Colonic mucosa (tissue), 4 donors: ENCODE data around the gene CMYA5. TPM values are rescaled to one million over a fixed set of nuclear protein-coding genes. Genes with fewer than 3 reads are reported as not detected.
"Not testable (repeated sequence)": the region's sequence is repeated elsewhere in the genome, so short reads cannot be mapped to it uniquely, and the experiment has no call there.

Source experiments
- DNase-seq: peaks from one replicate; pipeline ENCODE4 v3.0.0-alpha.2; 2020
- H3K27ac ChIP-seq: fragments of 200-600 bp; one replicate; pipeline ENCODE4 v1.8.0; 2021
- H3K27me3 ChIP-seq: fragments of 200-600 bp; one replicate; pipeline ENCODE4 v1.8.0; 2021
- H3K36me3 ChIP-seq: fragments of 200-600 bp; one replicate; pipeline ENCODE4 v1.8.0; 2021
- H3K4me1 ChIP-seq: fragments of 200-600 bp; one replicate; pipeline ENCODE4 v1.8.0; 2021; ENCODE audit warnings: mild to moderate bottlenecking
- H3K4me3 ChIP-seq: fragments of 200-600 bp; one replicate; pipeline ENCODE4 v1.8.0; 2021
- H3K9ac ChIP-seq, 2 donors: one replicate each; pipeline ENCODE4 v1.7.0; 2013; ENCODE audit warnings: control low read depth in 2 of 2, low read depth in 2 of 2, low read length in 2 of 2
- H3K9me3 ChIP-seq: fragments of 200-600 bp; one replicate; pipeline ENCODE4 v1.8.0; 2021
- intact Hi-C: fragments of 100-400 bp; cut with DNase I; formaldehyde crosslinking; loops from one replicate; pipeline ENCODE4 v1.14.1; 2022
- total RNA-seq, 2 donors: library from RNA; stranded (reverse); fragmentation: NEBNext Ultra II Directional in 1 of 2; extraction: Animal tissue kit (Norgen Biotek cat#: 25700) in 1 of 2; gene quantifications; one replicate each; pipeline ENCODE4 v1.2.1, GENCODE V29; 2021
- TF ChIP-seq, protein P1 (sequence below): fragments of 200-600 bp; IDR thresholded peaks from one replicate; pipeline ENCODE4 v1.8.0; 2022; ENCODE audit warnings: antibody characterized with exemption, mild to moderate bottlenecking
- donor health status: healthy.
- donor health status: DM: no; HTN: no; CAD: no.
- donor health status: DM: no; HTN: no; CAD: no.

The CMYA5 gene
- total RNA-seq, 2 donors from 2014 or later, result 0.30 to 0.66 TPM

- intact Hi-C loops, result no loop called here
- DNase-seq, result no peak
- no peak overlapping the region for H3K27ac ChIP-seq
- TF ChIP-seq, protein P1, sequence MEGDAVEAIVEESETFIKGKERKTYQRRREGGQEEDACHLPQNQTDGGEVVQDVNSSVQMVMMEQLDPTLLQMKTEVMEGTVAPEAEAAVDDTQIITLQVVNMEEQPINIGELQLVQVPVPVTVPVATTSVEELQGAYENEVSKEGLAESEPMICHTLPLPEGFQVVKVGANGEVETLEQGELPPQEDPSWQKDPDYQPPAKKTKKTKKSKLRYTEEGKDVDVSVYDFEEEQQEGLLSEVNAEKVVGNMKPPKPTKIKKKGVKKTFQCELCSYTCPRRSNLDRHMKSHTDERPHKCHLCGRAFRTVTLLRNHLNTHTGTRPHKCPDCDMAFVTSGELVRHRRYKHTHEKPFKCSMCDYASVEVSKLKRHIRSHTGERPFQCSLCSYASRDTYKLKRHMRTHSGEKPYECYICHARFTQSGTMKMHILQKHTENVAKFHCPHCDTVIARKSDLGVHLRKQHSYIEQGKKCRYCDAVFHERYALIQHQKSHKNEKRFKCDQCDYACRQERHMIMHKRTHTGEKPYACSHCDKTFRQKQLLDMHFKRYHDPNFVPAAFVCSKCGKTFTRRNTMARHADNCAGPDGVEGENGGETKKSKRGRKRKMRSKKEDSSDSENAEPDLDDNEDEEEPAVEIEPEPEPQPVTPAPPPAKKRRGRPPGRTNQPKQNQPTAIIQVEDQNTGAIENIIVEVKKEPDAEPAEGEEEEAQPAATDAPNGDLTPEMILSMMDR, result no peak
- H3K4me1 ChIP-seq, result no peaks in the 10 kb centered on the region
- H3K9ac ChIP-seq, result no peak overlapping the region
- H3K27me3 ChIP-seq, result no peaks in the 10 kb centered on the region
- no peaks in the 10 kb centered on the region for H3K36me3 ChIP-seq
- H3K9me3 ChIP-seq, result no peaks in the 10 kb centered on the region
- H3K4me3 ChIP-seq, result no peak overlapping the region
These were observed 84.7 kb downstream of the CMYA5 start for GRCh38 chr5:79774171-79774854.

- H3K4me3 ChIP-seq, result no peak overlapping the region
- intact Hi-C loops, result no loop called here
- TF ChIP-seq, protein P1, result no peak
- no peak overlapping the region for H3K9ac ChIP-seq
- H3K27me3 ChIP-seq, result no peaks in the 10 kb centered on the region
- no peaks in the 10 kb centered on the region for H3K36me3 ChIP-seq
- H3K9me3 ChIP-seq, result no peaks in the 10 kb centered on the region
- H3K27ac ChIP-seq, result no peak overlapping the region
- H3K4me1 ChIP-seq, result no peaks in the 10 kb centered on the region
- no peak for DNase-seq
These were observed 85.2 kb downstream of the CMYA5 start for GRCh38 chr5:79774855-79775237.

GRCh38 chr5:79784741-79785140 lies 95.1 kb downstream of the CMYA5 start:
- H3K4me3 ChIP-seq, intact Hi-C loops, H3K9ac ChIP-seq, H3K4me1 ChIP-seq, H3K27me3 ChIP-seq, H3K36me3 ChIP-seq, H3K27ac ChIP-seq, DNase-seq, H3K9me3 ChIP-seq: not testable (repeated sequence)

DNA sequence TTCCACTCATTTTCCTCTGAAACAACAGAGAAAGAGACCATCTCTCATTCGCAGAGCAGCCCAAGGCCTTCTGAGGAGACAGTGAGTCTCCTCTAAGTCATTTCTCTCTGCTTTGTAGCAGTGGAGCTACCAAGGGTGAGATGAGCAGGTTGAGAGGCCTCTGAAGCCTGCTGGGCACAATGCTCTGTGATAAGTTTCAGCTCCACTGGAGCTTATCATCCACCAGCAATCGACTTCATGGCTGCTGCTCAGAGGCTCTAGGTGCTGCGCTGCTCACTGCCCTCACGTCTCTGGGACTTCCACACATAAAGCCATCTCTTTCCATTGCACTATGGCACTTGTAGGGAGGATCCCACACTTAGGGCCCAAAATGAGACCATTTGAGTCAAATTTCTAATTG lies 96.3 kb downstream of the CMYA5 start:
- Histone ChIP-seq H3K27me3 (no peaks in the 10 kb centered on the region), H3K9me3 (no peaks in the 10 kb centered on the region), H3K27ac (no peak overlapping the region), H3K36me3 (no peaks in the 10 kb centered on the region), H3K4me1 (no peaks in the 10 kb centered on the region), H3K4me3 (no peak overlapping the region), H3K9ac (no peak overlapping the region)
- intact Hi-C loops, result no loop called here
- TF ChIP-seq, protein P1, result no peak
- DNase-seq, result no peak

DNA sequence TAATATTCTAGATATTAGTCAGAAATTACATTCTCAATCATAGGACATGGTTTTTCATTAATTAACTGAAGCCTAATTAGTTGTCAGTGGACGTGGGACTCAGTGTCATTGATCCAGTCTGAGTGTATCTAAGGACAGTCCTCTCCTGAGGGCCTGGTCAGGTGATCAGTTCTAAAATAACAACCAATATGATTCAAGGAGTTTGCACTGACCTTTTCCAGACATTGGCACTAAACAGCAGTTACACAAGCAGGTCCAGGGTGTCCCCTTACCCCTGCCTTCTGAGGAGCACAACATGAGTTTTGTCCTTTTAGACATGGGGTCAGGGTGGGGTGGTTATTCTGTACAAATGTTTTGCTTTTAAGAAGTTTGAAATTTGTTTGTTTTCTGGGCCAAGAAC lies 97.8 kb downstream of the CMYA5 start:
- H3K9me3 ChIP-seq, result no peaks in the 10 kb centered on the region
- H3K27ac ChIP-seq, result no peak overlapping the region
- no peaks in the 10 kb centered on the region for H3K4me1 ChIP-seq
- TF ChIP-seq, protein P1, result no peak
- intact Hi-C loops, result no loop called here
- H3K4me3 ChIP-seq, result no peak overlapping the region
- no peaks in the 10 kb centered on the region for H3K36me3 ChIP-seq
- DNase-seq, result no peak
- no peak overlapping the region for H3K9ac ChIP-seq
- no peaks in the 10 kb centered on the region for H3K27me3 ChIP-seq

- intact Hi-C loops, result no loop called here
- Histone ChIP-seq H3K36me3 (no peaks in the 10 kb centered on the region), H3K9ac (no peak overlapping the region), H3K27ac (no peak overlapping the region), H3K4me3 (no peak overlapping the region), H3K4me1 (no peaks in the 10 kb centered on the region), H3K27me3 (no peaks in the 10 kb centered on the region), H3K9me3 (no peaks in the 10 kb centered on the region)
- no peak for DNase-seq
- TF ChIP-seq, protein P1, result no peak
These were observed 102.2 kb downstream of the CMYA5 start for GRCh38 chr5:79791843-79792242.
